HEK293 (cell line): Measurements from ENCODE around the gene CDK9.

Experiments
- GLIS1 ChIP-seq: fragments of 450-650 bp; formaldehyde crosslinking; IDR thresholded peaks from 2 replicates; pipeline ENCODE4 v1.5.1; 2016; ENCODE audit warnings: missing biosample characterization, missing genetic modification characterization
- KLF8 ChIP-seq: fragments of 450-650 bp; formaldehyde crosslinking; IDR thresholded peaks from 2 replicates; pipeline ENCODE4 v1.5.1; 2016; ENCODE audit warnings: missing biosample characterization, missing genetic modification characterization
- KLF9 ChIP-seq: fragments of 450-650 bp; formaldehyde crosslinking; IDR thresholded peaks from 2 replicates; pipeline ENCODE4 v1.5.1; 2016; ENCODE audit warnings: missing biosample characterization, missing genetic modification characterization, low read depth
- OSR2 ChIP-seq: fragments of 450-650 bp; formaldehyde crosslinking; IDR thresholded peaks from 2 replicates; pipeline ENCODE4 v1.5.1; 2016; ENCODE audit warnings: missing biosample characterization, missing genetic modification characterization
- SP2 ChIP-seq: fragments of 450-650 bp; formaldehyde crosslinking; IDR thresholded peaks from 2 replicates; pipeline ENCODE4 v1.5.1; 2016; ENCODE audit warnings: missing biosample characterization, missing genetic modification characterization
- SP3 ChIP-seq: fragments of 450-650 bp; formaldehyde crosslinking; IDR thresholded peaks from 2 replicates; pipeline ENCODE4 v1.5.1; 2016; ENCODE audit warnings: missing biosample characterization, missing genetic modification characterization
- SP7 ChIP-seq: fragments of 450-650 bp; formaldehyde crosslinking; IDR thresholded peaks from 2 replicates; pipeline ENCODE4 v1.5.1; 2016; ENCODE audit warnings: missing biosample characterization, missing genetic modification characterization
- ZBTB17 ChIP-seq: fragments of 450-650 bp; formaldehyde crosslinking; IDR thresholded peaks from 2 replicates; pipeline ENCODE4 v1.5.1; 2016; ENCODE audit warnings: missing biosample characterization, missing genetic modification characterization
- ZBTB20 ChIP-seq: fragments of 450-650 bp; formaldehyde crosslinking; IDR thresholded peaks from 2 replicates; pipeline ENCODE4 v1.5.1; 2016; ENCODE audit warnings: missing biosample characterization, missing genetic modification characterization
- ZIC2 ChIP-seq: fragments of 450-650 bp; formaldehyde crosslinking; IDR thresholded peaks from 2 replicates; pipeline ENCODE4 v1.5.1; 2016; ENCODE audit warnings: missing biosample characterization, missing genetic modification characterization
- ZNF223 ChIP-seq: fragments of 450-650 bp; formaldehyde crosslinking; IDR thresholded peaks from 2 replicates; pipeline ENCODE4 v1.5.1; 2016; ENCODE audit warnings: missing biosample characterization, missing genetic modification characterization
- ZNF501 ChIP-seq: fragments of 450-650 bp; formaldehyde crosslinking; IDR thresholded peaks from 2 replicates; pipeline ENCODE4 v1.5.1; 2016; ENCODE audit warnings: missing biosample characterization, missing genetic modification characterization
- TF ChIP-seq, protein P1 (sequence below): fragments of 450-650 bp; formaldehyde crosslinking; IDR thresholded peaks from 2 replicates; pipeline ENCODE4 v1.5.1; 2016; ENCODE audit warnings: missing biosample characterization, missing genetic modification characterization
- TF ChIP-seq, protein P2 (sequence below): fragments of 450-650 bp; formaldehyde crosslinking; IDR thresholded peaks from 2 replicates; pipeline ENCODE4 v1.5.1; 2016; ENCODE audit warnings: missing biosample characterization, missing genetic modification characterization
- TF ChIP-seq, protein P3 (sequence below): fragments of 450-650 bp; formaldehyde crosslinking; IDR thresholded peaks from 2 replicates; pipeline ENCODE4 v1.5.1; 2016; ENCODE audit warnings: missing biosample characterization, missing genetic modification characterization
- TF ChIP-seq, protein P4 (sequence below): fragments of 450-650 bp; formaldehyde crosslinking; IDR thresholded peaks from 2 replicates; pipeline ENCODE4 v1.5.1; 2016; ENCODE audit warnings: missing biosample characterization, missing genetic modification characterization
- TF ChIP-seq, protein P5 (sequence below): fragments of 450-650 bp; formaldehyde crosslinking; IDR thresholded peaks from 2 replicates; pipeline ENCODE4; 2016; ENCODE audit warnings: missing biosample characterization, missing genetic modification characterization
- TF ChIP-seq, protein P6 (sequence below): fragments of 450-650 bp; formaldehyde crosslinking; IDR thresholded peaks from 2 replicates; pipeline ENCODE4 v1.5.1; 2016; ENCODE audit warnings: missing biosample characterization, missing genetic modification characterization

The CDK9 gene

DNA sequence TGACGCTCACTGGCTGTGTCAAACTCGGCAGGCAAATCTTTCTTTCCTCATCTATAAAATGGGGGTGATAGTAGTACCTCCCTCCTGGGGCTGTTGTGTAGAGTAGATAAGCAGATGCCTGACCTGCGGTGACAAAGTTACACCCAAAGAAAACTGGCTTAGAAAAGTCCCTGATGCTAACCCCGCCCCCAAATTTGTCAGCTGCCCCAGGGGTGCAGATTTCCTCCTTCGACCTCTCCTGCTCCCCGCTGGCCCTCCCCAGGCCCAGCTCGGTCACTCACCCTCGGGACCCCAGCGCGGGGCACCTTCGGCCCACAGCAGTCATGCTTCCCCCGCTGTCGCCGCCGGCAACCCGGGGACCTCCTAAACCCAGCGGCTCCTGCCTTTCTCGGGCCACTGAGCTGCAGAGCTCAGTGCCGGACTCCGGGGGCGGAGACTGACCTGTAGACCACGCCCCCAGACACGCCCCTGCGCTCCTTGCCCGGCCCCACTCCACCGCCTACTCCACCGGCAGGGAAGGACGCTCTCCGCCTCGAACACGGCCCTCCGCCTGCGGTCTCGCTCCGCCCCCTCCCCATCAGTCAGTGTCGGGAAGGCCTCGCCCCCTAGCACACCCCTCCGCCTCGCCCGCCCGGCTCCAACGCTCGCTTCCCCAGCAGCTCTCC lies 14.8 kb upstream of the CDK9 start (continued):
- TF ChIP-seq, protein P1, sequence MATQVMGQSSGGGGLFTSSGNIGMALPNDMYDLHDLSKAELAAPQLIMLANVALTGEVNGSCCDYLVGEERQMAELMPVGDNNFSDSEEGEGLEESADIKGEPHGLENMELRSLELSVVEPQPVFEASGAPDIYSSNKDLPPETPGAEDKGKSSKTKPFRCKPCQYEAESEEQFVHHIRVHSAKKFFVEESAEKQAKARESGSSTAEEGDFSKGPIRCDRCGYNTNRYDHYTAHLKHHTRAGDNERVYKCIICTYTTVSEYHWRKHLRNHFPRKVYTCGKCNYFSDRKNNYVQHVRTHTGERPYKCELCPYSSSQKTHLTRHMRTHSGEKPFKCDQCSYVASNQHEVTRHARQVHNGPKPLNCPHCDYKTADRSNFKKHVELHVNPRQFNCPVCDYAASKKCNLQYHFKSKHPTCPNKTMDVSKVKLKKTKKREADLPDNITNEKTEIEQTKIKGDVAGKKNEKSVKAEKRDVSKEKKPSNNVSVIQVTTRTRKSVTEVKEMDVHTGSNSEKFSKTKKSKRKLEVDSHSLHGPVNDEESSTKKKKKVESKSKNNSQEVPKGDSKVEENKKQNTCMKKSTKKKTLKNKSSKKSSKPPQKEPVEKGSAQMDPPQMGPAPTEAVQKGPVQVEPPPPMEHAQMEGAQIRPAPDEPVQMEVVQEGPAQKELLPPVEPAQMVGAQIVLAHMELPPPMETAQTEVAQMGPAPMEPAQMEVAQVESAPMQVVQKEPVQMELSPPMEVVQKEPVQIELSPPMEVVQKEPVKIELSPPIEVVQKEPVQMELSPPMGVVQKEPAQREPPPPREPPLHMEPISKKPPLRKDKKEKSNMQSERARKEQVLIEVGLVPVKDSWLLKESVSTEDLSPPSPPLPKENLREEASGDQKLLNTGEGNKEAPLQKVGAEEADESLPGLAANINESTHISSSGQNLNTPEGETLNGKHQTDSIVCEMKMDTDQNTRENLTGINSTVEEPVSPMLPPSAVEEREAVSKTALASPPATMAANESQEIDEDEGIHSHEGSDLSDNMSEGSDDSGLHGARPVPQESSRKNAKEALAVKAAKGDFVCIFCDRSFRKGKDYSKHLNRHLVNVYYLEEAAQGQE (tag by site-specific recombination): no peak
- TF ChIP-seq, protein P2, sequence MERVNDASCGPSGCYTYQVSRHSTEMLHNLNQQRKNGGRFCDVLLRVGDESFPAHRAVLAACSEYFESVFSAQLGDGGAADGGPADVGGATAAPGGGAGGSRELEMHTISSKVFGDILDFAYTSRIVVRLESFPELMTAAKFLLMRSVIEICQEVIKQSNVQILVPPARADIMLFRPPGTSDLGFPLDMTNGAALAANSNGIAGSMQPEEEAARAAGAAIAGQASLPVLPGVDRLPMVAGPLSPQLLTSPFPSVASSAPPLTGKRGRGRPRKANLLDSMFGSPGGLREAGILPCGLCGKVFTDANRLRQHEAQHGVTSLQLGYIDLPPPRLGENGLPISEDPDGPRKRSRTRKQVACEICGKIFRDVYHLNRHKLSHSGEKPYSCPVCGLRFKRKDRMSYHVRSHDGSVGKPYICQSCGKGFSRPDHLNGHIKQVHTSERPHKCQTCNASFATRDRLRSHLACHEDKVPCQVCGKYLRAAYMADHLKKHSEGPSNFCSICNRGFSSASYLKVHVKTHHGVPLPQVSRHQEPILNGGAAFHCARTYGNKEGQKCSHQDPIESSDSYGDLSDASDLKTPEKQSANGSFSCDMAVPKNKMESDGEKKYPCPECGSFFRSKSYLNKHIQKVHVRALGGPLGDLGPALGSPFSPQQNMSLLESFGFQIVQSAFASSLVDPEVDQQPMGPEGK (tag by site-specific recombination): peak; percentile 90
- peak; percentile 83 for TF ChIP-seq ZIC2
- TF ChIP-seq ZBTB20 (tag by site-specific recombination): 0 out of 2 replicates have a peak, but pooled peaks have one; percentile 18
- TF ChIP-seq, protein P3, sequence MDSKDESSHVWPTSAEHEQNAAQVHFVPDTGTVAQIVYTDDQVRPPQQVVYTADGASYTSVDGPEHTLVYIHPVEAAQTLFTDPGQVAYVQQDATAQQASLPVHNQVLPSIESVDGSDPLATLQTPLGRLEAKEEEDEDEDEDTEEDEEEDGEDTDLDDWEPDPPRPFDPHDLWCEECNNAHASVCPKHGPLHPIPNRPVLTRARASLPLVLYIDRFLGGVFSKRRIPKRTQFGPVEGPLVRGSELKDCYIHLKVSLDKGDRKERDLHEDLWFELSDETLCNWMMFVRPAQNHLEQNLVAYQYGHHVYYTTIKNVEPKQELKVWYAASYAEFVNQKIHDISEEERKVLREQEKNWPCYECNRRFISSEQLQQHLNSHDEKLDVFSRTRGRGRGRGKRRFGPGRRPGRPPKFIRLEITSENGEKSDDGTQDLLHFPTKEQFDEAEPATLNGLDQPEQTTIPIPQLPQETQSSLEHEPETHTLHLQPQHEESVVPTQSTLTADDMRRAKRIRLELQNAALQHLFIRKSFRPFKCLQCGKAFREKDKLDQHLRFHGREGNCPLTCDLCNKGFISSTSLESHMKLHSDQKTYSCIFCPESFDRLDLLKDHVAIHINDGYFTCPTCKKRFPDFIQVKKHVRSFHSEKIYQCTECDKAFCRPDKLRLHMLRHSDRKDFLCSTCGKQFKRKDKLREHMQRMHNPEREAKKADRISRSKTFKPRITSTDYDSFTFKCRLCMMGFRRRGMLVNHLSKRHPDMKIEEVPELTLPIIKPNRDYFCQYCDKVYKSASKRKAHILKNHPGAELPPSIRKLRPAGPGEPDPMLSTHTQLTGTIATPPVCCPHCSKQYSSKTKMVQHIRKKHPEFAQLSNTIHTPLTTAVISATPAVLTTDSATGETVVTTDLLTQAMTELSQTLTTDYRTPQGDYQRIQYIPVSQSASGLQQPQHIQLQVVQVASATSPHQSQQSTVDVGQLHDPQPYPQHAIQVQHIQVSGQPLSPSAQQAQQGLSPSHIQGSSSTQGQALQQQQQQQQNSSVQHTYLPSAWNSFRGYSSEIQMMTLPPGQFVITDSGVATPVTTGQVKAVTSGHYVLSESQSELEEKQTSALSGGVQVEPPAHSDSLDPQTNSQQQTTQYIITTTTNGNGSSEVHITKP (tag by site-specific recombination): peak; percentile 78
- peak; percentile 58 for TF ChIP-seq GLIS1 (tag by site-specific recombination)
- TF ChIP-seq KLF8 (tag by site-specific recombination): peak; percentile 99
- TF ChIP-seq SP2 (tag by site-specific recombination): peak; percentile 95
- TF ChIP-seq SP7 (tag by site-specific recombination): 0 out of 2 replicates have a peak, but pooled peaks have one; percentile 43
- peak; percentile 15; the same call in 1 of the 2 replicates for TF ChIP-seq OSR2
- TF ChIP-seq, protein P4, sequence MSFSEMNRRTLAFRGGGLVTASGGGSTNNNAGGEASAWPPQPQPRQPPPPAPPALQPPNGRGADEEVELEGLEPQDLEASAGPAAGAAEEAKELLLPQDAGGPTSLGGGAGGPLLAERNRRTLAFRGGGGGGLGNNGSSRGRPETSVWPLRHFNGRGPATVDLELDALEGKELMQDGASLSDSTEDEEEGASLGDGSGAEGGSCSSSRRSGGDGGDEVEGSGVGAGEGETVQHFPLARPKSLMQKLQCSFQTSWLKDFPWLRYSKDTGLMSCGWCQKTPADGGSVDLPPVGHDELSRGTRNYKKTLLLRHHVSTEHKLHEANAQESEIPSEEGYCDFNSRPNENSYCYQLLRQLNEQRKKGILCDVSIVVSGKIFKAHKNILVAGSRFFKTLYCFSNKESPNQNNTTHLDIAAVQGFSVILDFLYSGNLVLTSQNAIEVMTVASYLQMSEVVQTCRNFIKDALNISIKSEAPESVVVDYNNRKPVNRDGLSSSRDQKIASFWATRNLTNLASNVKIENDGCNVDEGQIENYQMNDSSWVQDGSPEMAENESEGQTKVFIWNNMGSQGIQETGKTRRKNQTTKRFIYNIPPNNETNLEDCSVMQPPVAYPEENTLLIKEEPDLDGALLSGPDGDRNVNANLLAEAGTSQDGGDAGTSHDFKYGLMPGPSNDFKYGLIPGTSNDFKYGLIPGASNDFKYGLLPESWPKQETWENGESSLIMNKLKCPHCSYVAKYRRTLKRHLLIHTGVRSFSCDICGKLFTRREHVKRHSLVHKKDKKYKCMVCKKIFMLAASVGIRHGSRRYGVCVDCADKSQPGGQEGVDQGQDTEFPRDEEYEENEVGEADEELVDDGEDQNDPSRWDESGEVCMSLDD (tag by site-specific recombination): 0 out of 2 replicates have a peak, but pooled peaks have one; percentile 20
- TF ChIP-seq ZNF501 (tag by site-specific recombination): no peak
- TF ChIP-seq SP3 (tag by site-specific recombination): peak; percentile 98
- TF ChIP-seq ZNF223 (tag by site-specific recombination): no peak
- TF ChIP-seq, protein P5, sequence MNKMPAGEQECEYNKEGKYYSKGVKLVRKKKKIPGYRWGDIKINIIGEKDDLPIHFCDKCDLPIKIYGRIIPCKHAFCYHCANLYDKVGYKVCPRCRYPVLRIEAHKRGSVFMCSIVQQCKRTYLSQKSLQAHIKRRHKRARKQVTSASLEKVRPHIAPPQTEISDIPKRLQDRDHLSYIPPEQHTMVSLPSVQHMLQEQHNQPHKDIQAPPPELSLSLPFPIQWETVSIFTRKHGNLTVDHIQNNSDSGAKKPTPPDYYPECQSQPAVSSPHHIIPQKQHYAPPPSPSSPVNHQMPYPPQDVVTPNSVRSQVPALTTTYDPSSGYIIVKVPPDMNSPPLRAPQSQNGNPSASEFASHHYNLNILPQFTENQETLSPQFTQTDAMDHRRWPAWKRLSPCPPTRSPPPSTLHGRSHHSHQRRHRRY (tag by site-specific recombination): no peak
- TF ChIP-seq KLF9: peak; percentile 99
- TF ChIP-seq, protein P6, sequence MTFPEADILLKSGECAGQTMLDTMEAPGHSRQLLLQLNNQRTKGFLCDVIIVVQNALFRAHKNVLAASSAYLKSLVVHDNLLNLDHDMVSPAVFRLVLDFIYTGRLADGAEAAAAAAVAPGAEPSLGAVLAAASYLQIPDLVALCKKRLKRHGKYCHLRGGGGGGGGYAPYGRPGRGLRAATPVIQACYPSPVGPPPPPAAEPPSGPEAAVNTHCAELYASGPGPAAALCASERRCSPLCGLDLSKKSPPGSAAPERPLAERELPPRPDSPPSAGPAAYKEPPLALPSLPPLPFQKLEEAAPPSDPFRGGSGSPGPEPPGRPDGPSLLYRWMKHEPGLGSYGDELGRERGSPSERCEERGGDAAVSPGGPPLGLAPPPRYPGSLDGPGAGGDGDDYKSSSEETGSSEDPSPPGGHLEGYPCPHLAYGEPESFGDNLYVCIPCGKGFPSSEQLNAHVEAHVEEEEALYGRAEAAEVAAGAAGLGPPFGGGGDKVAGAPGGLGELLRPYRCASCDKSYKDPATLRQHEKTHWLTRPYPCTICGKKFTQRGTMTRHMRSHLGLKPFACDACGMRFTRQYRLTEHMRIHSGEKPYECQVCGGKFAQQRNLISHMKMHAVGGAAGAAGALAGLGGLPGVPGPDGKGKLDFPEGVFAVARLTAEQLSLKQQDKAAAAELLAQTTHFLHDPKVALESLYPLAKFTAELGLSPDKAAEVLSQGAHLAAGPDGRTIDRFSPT (tag by site-specific recombination): no peak
- peak; percentile 70 for TF ChIP-seq ZBTB17 (tag by site-specific recombination)
- TF ChIP-seq, all 188 proteins: peak for 24
